Natural killer cell (primary cell): ENCODE results near the gene GALNT8. TPM values are rescaled to one million over a fixed set of nuclear protein-coding genes. Genes with fewer than 3 reads are reported as not detected.

Experiments used
- ATAC-seq, 3 donors: fragments of 150-1000 bp in 2 of 3; fragments of 200-7000 bp in 1 of 3; cut with Tn5 transposase; 1 replicate in 1 of 3; 2 replicates in 2 of 3; pipeline ENCODE4 v1.10.0; 2021; ENCODE audit warnings: mild to moderate bottlenecking in 2 of 3, moderate library complexity in 2 of 3
- DNase-seq, 2 donors: peaks; one replicate each; pipeline versions ENCODE4 v3.0.0 to v3.0.0-alpha.2; 2013 to 2021; ENCODE audit warnings: mixed read lengths in 1 of 2
- H3K27ac ChIP-seq: one replicate; pipeline ENCODE4 v1.5.1; 2013; ENCODE audit warnings: mild to moderate bottlenecking, low read length
- H3K27me3 ChIP-seq: one replicate; pipeline ENCODE4 v1.6.1; 2013; ENCODE audit warnings: low read length; ENCODE audit not compliant: control insufficient read depth, insufficient read depth
- H3K36me3 ChIP-seq: one replicate; pipeline ENCODE4 v1.6.1; 2013; ENCODE audit warnings: low read length; ENCODE audit not compliant: control insufficient read depth, insufficient read depth
- H3K4me1 ChIP-seq: one replicate; pipeline ENCODE4 v1.6.1; 2013; ENCODE audit warnings: low read length; ENCODE audit not compliant: control insufficient read depth, insufficient read depth
- H3K4me3 ChIP-seq: one replicate; pipeline ENCODE4 v1.5.1; 2013; ENCODE audit warnings: low read length
- H3K9me3 ChIP-seq: one replicate; pipeline ENCODE4 v1.6.1; 2013; ENCODE audit warnings: low read length; ENCODE audit not compliant: control insufficient read depth, insufficient read depth
- H3K27ac Mint-ChIP-seq, 2 donors: one replicate each; pipeline ENCODE4 v1.8.0; 2022; ENCODE audit warnings: mild to moderate bottlenecking in 2 of 2, mixed read lengths in 2 of 2, moderate library complexity in 1 of 2
- H3K27me3 Mint-ChIP-seq, 2 donors: one replicate each; pipeline ENCODE4 v1.8.0; 2022; ENCODE audit warnings: low read depth in 2 of 2, mixed read lengths in 2 of 2
- H3K36me3 Mint-ChIP-seq: one replicate; pipeline ENCODE4 v1.8.0; 2022; ENCODE audit warnings: mixed read lengths
- H3K4me1 Mint-ChIP-seq, 2 donors: one replicate each; pipeline ENCODE4 v1.8.0; 2022; ENCODE audit warnings: mixed read lengths in 2 of 2
- H3K4me3 Mint-ChIP-seq: one replicate; pipeline ENCODE4 v1.8.0; 2022; ENCODE audit warnings: mild to moderate bottlenecking, moderate library complexity, mixed read lengths
- H3K9me3 Mint-ChIP-seq, 2 donors: one replicate each; pipeline ENCODE4 v1.8.0; 2022; ENCODE audit warnings: mixed read lengths in 2 of 2
- WGBS: methylation state at CpG from one replicate; pipeline ENCODE4 v1.1.7; 2013; ENCODE audit warnings: missing lambda C conversion rate; ENCODE audit not compliant: insufficient coverage; 5-methylcytosine and 5-hydroxymethylcytosine counted together
- intact Hi-C: fragments of 100-400 bp; cut with micrococcal nuclease; formaldehyde crosslinking; loops from one replicate; pipeline ENCODE4 v1.14.2; 2022
- total RNA-seq, 4 donors: library from RNA; stranded (reverse); fragments of 120-200 nt in 1 of 4; gene quantifications; one replicate each; pipeline versions ENCODE4 v1.2.3 to v1.2.4, GENCODE V29; 2013 to 2022
- TF ChIP-seq, protein P1 (sequence below): fragments of 200-600 bp; IDR thresholded peaks from one replicate; pipeline ENCODE4 v1.8.0; 2022; ENCODE audit warnings: antibody characterized with exemption

GALNT8 gene, protein sequence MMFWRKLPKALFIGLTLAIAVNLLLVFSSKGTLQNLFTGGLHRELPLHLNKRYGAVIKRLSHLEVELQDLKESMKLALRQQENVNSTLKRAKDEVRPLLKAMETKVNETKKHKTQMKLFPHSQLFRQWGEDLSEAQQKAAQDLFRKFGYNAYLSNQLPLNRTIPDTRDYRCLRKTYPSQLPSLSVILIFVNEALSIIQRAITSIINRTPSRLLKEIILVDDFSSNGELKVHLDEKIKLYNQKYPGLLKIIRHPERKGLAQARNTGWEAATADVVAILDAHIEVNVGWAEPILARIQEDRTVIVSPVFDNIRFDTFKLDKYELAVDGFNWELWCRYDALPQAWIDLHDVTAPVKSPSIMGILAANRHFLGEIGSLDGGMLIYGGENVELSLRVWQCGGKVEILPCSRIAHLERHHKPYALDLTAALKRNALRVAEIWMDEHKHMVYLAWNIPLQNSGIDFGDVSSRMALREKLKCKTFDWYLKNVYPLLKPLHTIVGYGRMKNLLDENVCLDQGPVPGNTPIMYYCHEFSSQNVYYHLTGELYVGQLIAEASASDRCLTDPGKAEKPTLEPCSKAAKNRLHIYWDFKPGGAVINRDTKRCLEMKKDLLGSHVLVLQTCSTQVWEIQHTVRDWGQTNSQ
- total RNA-seq = under 1 TPM; 0.19 to 0.73 (median 0.41) TPM
- 1.4 TPM for total RNA-seq (2013)

- Histone ChIP-seq H3K27me3 (no peaks in the 10 kb centered on the region), H3K36me3 (no peaks in the 10 kb centered on the region), H3K27ac (no peak within 1 kb of the TSS), H3K9me3 (no peaks in the 10 kb centered on the region), H3K4me1 (no peaks in the 10 kb centered on the region), H3K4me3 (no peak within 1 kb of the TSS)
- Mint-ChIP-seq H3K4me1 (no peaks in the 10 kb centered on the region), H3K27ac (no peak within 1 kb of the TSS), H3K36me3 (no peaks in the 10 kb centered on the region), H3K9me3 (no peaks in the 10 kb centered on the region), H3K4me3 (no peak within 1 kb of the TSS), H3K27me3 (peaks cover 33 to 48% of the 10 kb centered on the region in 2 donors)
- TF ChIP-seq, protein P1, sequence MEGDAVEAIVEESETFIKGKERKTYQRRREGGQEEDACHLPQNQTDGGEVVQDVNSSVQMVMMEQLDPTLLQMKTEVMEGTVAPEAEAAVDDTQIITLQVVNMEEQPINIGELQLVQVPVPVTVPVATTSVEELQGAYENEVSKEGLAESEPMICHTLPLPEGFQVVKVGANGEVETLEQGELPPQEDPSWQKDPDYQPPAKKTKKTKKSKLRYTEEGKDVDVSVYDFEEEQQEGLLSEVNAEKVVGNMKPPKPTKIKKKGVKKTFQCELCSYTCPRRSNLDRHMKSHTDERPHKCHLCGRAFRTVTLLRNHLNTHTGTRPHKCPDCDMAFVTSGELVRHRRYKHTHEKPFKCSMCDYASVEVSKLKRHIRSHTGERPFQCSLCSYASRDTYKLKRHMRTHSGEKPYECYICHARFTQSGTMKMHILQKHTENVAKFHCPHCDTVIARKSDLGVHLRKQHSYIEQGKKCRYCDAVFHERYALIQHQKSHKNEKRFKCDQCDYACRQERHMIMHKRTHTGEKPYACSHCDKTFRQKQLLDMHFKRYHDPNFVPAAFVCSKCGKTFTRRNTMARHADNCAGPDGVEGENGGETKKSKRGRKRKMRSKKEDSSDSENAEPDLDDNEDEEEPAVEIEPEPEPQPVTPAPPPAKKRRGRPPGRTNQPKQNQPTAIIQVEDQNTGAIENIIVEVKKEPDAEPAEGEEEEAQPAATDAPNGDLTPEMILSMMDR = no peak
- DNase-seq (no peak), ATAC-seq (no peak)
- 85% methylated on average over 18 of the region's 18 CpGs for WGBS
- intact Hi-C loops = no loop called here
Measured at GRCh38 chr12:4719821-4720636, at the start of gene GALNT8. TSS of gene GALNT8 (plus strand) at chr12:4720400. CDS start at chr12:4720678, 278 bp downstream.

GRCh38 chr12:4679711-4680110 lies 40.5 kb upstream of the GALNT8 start:
- Histone ChIP-seq H3K27ac (no peak overlapping the region), H3K27me3 (no peaks in the 10 kb centered on the region), H3K36me3 (peaks cover 24% of the 10 kb centered on the region), H3K4me3 (no peak overlapping the region), H3K4me1 (no peaks in the 10 kb centered on the region), H3K9me3 (no peaks in the 10 kb centered on the region)
- Mint-ChIP-seq H3K36me3 (peaks cover 8% of the 10 kb centered on the region), H3K27ac (peak overlapping the region in 1 of 2 donors; percentile 4), H3K4me1 (no peaks in the 10 kb centered on the region), H3K9me3 (no peaks in the 10 kb centered on the region), H3K4me3 (no peak overlapping the region), H3K27me3 (no peaks in the 10 kb centered on the region)
- intact Hi-C loops = no loop called here
- TF ChIP-seq, protein P1 = no peak
- no peak for ATAC-seq
- DNase-seq = no peak
- 89% methylated on average over 2 of the region's 2 CpGs for WGBS

DNA sequence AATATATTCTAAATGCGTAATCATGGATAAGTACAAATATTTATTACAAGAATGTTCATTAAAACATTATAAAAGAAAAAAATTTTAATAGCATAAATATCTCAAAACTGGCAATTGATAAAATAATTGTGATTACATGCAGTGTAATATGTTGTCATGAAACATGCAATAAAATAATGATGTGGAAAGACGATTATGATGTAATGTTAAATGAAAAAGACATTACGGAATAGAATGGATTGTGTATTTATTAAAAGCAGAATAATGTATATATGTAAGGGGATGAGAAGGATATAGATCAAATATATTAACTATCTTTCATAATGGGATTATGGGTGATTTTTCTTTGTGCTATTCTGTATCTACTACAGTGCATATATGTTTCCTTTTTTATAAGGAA lies 38.5 kb upstream of the GALNT8 start:
- 100% methylated on average over 1 of the region's 3 CpGs for WGBS
- ATAC-seq = no peak
- H3K4me1 Mint-ChIP-seq = no peaks in the 10 kb centered on the region

More for the DNA sequence above, 38.5 kb upstream of the GALNT8 start:
- Mint-ChIP-seq H3K4me3 (no peak overlapping the region), H3K27me3 (no peaks in the 10 kb centered on the region), H3K36me3 (peaks cover 15% of the 10 kb centered on the region), H3K27ac (no peak overlapping the region), H3K9me3 (no peaks in the 10 kb centered on the region)
- TF ChIP-seq, protein P1 = no peak
- H3K27ac ChIP-seq = no peak overlapping the region
- no peak overlapping the region for H3K4me3 ChIP-seq
- H3K36me3 ChIP-seq = peaks cover 36% of the 10 kb centered on the region
- H3K27me3 ChIP-seq = no peaks in the 10 kb centered on the region
- no peaks in the 10 kb centered on the region for H3K9me3 ChIP-seq
- no peak for DNase-seq
- no peaks in the 10 kb centered on the region for H3K4me1 ChIP-seq
- intact Hi-C loops = no loop called here
